Occipital lobe (tissue), 3 donors: ENCODE data around the gene NEDD9. TPM values are rescaled to one million over a fixed set of nuclear protein-coding genes. Genes with fewer than 3 reads are reported as not detected.

Experiments
- DNase-seq: peaks from one replicate; lab custom pipeline; 2025; lab: John Stamatoyannopoulos, UW
- small RNA-seq: library from RNA; depleted of rRNA; stranded (forward); fragments of <200 nt; gene quantifications from one replicate; pipeline ENCODE3, GENCODE V24; 2014
- total RNA-seq: library from RNA; depleted of rRNA; stranded (reverse); fragments of >200 nt; gene quantifications from one replicate; pipeline ENCODE4 v1.2.3, GENCODE V29; 2014

NEDD9 gene
- total RNA-seq, 1 donor from 2014 or later: 19.2 TPM

GRCh38 chr6:11146117-11146826 lies 86.2 kb downstream of the NEDD9 start:
- no peak for DNase-seq

GRCh38 chr6:11144393-11144851 lies 88.0 kb downstream of the NEDD9 start:
- peak; percentile 58 for DNase-seq

- no peak for DNase-seq
These were observed 88.8 kb downstream of the NEDD9 start for GRCh38 chr6:11143394-11144371.

GRCh38 chr6:11142296-11143027 lies 90.0 kb downstream of the NEDD9 start:
- no peak for DNase-seq

GRCh38 chr6:11141295-11141694 lies 91.2 kb downstream of the NEDD9 start:
- DNase-seq: no peak

DNA sequence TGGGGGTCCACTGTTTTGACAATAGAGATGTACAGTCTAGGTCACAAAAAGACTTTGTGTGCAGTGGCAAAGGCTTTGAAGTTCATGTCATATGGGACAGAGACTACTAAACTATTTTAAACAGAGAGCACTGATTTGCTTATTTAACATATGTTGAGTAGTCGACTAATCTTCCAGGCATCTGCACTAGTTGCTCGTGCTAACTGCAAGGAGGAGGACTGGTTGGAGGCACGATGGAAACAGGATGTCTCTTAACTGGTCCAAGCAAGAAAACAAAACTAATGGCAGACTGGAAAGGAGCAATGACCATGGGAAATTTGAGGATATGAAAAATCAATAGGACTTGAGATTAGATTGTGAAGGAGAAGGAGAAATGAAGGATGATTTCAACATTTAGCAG lies 92.4 kb downstream of the NEDD9 start:
- no peak for DNase-seq

- DNase-seq: no peak
These were observed 93.2 kb downstream of the NEDD9 start for GRCh38 chr6:11139051-11139960.

DNA sequence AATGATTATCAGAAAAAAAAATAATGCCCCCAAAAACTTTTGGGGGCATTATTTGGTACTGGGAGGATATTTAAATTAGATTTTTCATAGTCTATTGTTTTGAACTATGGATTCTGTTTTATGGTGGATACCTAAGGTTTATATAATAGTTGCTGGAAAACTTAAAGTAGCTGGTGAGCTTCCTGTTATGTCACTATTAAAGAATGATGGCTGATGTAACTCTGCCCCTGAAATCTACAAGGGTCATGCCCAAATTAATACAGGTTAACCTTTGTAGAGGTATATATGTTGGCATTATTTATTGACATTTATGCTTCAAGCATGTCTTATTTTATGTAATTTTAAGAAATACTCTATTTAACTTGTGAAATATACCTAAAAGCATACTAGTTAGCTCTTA lies 95.7 kb downstream of the NEDD9 start:
- DNase-seq: no peak

Small RNA genes within 50 kb of the gene (small RNA-seq; reads per million reads assigned to genes)
- gene AL136139.1: not detected

Other genes starting within 250 kb of the NEDD9 start
- 52.7 TPM for gene ELOVL2, start 188.4 kb downstream of the NEDD9 start, total RNA-seq
- 119 TPM for gene SMIM13, start 138.8 kb downstream of the NEDD9 start, total RNA-seq
- gene ERVFRD-1, start 120.9 kb downstream of the NEDD9 start, total RNA-seq: not detected